ENCODE results near the gene GPC6.

DNA sequence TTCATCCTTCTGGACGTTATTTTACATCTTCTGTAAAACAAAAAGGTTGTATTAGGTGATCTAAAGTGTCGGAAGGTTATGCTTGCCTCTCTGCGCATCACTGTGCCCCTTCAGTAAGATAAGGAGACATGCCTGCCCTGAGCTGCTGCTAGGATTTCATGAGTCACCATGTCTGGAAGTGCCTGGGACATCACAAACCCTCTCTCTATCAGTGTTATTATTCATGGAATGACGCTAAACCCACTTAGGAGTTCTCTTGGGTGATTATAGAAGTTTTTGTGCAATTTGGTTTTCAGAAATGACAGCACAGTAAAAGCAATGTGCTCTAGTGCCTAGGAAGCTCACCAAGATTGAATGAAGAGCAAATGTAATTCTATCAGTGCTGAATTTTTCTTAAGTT is 635.2 kb downstream of the GPC6 start:
- TF ChIP-seq, protein P1, sequence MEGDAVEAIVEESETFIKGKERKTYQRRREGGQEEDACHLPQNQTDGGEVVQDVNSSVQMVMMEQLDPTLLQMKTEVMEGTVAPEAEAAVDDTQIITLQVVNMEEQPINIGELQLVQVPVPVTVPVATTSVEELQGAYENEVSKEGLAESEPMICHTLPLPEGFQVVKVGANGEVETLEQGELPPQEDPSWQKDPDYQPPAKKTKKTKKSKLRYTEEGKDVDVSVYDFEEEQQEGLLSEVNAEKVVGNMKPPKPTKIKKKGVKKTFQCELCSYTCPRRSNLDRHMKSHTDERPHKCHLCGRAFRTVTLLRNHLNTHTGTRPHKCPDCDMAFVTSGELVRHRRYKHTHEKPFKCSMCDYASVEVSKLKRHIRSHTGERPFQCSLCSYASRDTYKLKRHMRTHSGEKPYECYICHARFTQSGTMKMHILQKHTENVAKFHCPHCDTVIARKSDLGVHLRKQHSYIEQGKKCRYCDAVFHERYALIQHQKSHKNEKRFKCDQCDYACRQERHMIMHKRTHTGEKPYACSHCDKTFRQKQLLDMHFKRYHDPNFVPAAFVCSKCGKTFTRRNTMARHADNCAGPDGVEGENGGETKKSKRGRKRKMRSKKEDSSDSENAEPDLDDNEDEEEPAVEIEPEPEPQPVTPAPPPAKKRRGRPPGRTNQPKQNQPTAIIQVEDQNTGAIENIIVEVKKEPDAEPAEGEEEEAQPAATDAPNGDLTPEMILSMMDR (IDR thresholded peaks at IDR 0.05), result no peak
- no peak for TF ChIP-seq EZH2 (IDR thresholded peaks at IDR 0.05; ENCODE audit: borderline replicate concordance, insufficient read depth, low read depth, low read length, poor library complexity, severe bottlenecking)

All from B cell (primary cell).